Measurements from ENCODE around the gene PODXL.

PODXL gene

DNA sequence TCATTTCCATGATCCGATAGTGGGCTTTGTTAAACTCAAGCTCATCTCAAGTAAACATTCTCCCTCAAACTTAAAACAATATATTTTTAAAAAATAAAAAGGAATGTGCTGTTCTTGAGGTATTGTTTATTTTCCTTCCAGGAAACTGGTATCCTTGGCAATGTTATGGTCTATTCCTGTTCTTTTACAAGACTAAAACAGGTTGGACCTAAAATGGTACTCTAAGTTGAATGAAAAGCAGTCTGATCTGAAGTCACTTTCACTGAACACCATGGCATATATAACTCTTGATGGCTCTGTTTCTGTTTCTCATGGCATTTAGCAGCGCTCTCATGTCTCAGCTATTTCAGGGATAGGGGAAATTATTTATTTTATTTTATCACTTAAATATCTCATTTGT is 70.1 kb downstream of the PODXL start:
- TF ChIP-seq FOXP2 (optimal IDR thresholded peaks at IDR 0.05; ENCODE audit: borderline replicate concordance, extremely low read depth, extremely low read length, insufficient read depth) (no peak), POLR2AphosphoS5 (IDR thresholded peaks at IDR 0.05; ENCODE audit: low read depth, low read length) (no peak), SIN3A (IDR thresholded peaks at IDR 0.05; ENCODE audit: borderline replicate concordance, insufficient read depth, low read length) (no peak), TAF1 (IDR thresholded peaks at IDR 0.05; ENCODE audit: borderline replicate concordance, insufficient read depth, low read length) (no peak)
- TF ChIP-seq, protein P1, sequence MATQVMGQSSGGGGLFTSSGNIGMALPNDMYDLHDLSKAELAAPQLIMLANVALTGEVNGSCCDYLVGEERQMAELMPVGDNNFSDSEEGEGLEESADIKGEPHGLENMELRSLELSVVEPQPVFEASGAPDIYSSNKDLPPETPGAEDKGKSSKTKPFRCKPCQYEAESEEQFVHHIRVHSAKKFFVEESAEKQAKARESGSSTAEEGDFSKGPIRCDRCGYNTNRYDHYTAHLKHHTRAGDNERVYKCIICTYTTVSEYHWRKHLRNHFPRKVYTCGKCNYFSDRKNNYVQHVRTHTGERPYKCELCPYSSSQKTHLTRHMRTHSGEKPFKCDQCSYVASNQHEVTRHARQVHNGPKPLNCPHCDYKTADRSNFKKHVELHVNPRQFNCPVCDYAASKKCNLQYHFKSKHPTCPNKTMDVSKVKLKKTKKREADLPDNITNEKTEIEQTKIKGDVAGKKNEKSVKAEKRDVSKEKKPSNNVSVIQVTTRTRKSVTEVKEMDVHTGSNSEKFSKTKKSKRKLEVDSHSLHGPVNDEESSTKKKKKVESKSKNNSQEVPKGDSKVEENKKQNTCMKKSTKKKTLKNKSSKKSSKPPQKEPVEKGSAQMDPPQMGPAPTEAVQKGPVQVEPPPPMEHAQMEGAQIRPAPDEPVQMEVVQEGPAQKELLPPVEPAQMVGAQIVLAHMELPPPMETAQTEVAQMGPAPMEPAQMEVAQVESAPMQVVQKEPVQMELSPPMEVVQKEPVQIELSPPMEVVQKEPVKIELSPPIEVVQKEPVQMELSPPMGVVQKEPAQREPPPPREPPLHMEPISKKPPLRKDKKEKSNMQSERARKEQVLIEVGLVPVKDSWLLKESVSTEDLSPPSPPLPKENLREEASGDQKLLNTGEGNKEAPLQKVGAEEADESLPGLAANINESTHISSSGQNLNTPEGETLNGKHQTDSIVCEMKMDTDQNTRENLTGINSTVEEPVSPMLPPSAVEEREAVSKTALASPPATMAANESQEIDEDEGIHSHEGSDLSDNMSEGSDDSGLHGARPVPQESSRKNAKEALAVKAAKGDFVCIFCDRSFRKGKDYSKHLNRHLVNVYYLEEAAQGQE (IDR thresholded peaks at IDR 0.05; ENCODE audit: insufficient read depth in 1 of 2, low read depth in 2 of 2, low read length in 2 of 2): no peak

DNA sequence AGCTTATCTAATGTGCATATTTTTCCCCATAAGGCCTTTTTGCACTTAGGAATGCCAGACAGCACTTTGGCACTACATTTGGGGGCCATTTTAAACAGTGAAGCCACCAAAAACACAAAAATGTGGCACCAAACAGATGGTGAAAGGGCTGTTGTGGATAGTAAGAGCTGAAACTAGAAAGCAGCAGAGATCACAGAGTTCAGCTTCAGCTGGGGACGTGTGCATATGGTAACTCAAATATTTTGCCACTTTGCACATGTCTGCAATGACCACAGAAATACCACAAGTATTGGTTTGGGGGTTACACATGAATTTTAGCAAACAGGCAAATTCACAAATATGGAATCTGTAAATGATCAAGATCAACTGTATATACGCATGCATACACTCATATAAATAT is 72.8 kb downstream of the PODXL start:
- TF ChIP-seq SIN3A (IDR thresholded peaks at IDR 0.05; ENCODE audit: borderline replicate concordance, insufficient read depth, low read length): no peak
- TF ChIP-seq, protein P1 (IDR thresholded peaks at IDR 0.05; ENCODE audit: insufficient read depth in 1 of 2, low read depth in 2 of 2, low read length in 2 of 2): no peak
- no peak for TF ChIP-seq TAF1 (IDR thresholded peaks at IDR 0.05; ENCODE audit: borderline replicate concordance, insufficient read depth, low read length)
- no peak for TF ChIP-seq POLR2AphosphoS5 (IDR thresholded peaks at IDR 0.05; ENCODE audit: low read depth, low read length)
- TF ChIP-seq FOXP2 (optimal IDR thresholded peaks at IDR 0.05; ENCODE audit: borderline replicate concordance, extremely low read depth, extremely low read length, insufficient read depth): no peak

DNA sequence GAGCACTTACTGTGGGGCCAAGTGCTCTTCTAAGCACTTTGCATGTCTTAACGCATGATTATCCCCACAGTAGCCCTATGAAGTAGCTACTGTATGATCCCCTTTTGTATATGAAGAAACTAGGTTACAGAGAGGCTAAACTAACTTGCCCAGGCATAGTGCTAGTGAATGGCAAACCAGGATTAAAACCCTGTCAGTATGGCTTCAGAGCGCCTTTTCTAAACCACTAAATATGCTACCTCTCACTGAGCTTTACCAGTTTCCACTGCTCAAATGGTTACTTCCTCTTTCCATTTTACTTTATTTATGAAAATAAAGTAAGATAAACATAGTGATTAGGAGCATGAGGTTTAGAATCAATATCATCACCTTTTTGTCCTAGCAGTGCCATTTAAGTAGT is 73.6 kb downstream of the PODXL start:
- no peak for TF ChIP-seq SIN3A (IDR thresholded peaks at IDR 0.05; ENCODE audit: borderline replicate concordance, insufficient read depth, low read length)
- no peak for TF ChIP-seq TAF1 (IDR thresholded peaks at IDR 0.05; ENCODE audit: borderline replicate concordance, insufficient read depth, low read length)
- TF ChIP-seq, protein P1 (IDR thresholded peaks at IDR 0.05; ENCODE audit: insufficient read depth in 1 of 2, low read depth in 2 of 2, low read length in 2 of 2): no peak
- no peak for TF ChIP-seq POLR2AphosphoS5 (IDR thresholded peaks at IDR 0.05; ENCODE audit: low read depth, low read length)
- TF ChIP-seq FOXP2 (optimal IDR thresholded peaks at IDR 0.05; ENCODE audit: borderline replicate concordance, extremely low read depth, extremely low read length, insufficient read depth): no peak

DNA sequence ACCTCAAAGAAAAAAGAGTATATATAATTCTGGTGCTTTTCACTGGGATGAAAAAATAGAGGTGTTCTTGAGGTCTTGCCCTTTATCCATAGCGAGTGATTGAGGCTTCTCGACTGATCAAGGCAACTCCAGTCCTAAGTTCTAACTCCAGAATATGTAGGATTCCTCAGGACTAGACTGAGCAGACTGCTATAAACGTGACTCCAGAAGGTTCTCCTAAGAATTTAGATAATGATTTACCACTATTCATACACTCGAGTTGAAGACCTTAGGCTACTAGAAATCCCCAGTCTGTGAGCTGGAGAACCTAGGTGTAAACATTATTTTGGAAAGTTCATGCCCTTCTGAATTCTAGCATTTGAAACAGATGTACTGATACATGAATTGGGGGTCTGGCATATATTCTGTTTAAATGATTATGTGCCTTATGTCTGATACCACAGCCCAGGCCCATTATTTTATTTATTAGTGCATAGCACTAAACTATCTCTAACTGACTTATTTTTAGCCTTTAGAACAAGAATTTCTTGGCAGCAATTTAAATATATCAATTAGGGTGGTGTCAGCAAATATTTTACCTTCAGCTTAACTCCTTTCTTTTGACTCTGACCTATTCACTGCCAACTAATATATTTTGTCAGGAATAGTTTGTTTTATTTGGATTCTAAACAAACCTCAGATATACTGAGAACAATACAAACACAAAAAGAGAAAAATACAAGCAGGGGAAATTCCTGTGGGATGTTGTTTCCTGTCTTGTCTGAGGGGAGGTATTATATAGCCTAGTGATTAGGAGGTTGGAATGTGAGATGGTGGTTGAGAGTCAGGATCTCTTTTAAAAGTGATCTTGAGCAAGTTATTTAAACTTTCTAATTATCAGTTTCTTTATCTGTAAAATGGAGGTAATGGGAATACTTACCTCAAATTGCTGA is 75.8 kb downstream of the PODXL start:
- no peak for TF ChIP-seq FOXP2 (optimal IDR thresholded peaks at IDR 0.05; ENCODE audit: borderline replicate concordance, extremely low read depth, extremely low read length, insufficient read depth)
- TF ChIP-seq SIN3A (IDR thresholded peaks at IDR 0.05; ENCODE audit: borderline replicate concordance, insufficient read depth, low read length): no peak

DNA sequence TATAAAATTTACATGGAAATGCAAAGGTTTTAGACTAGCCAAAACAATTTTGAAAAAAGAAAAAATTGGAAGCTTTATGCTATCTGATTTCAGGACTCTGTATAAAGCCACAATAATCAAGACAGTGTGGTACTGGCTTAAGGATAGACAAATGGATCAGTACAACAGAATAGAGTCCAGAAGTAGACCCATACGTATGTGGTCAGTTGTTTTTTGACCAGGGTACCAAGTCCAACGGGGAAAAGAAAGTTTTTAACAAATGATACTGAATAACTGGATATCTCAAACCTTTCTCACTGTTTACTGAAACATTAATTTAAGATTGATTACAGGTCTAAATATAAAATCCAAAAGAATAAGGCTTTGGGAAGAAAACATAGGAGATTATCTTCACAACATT is 79.7 kb downstream of the PODXL start:
- TF ChIP-seq POLR2AphosphoS5 (IDR thresholded peaks at IDR 0.05; ENCODE audit: low read depth, low read length) (no peak), SIN3A (IDR thresholded peaks at IDR 0.05; ENCODE audit: borderline replicate concordance, insufficient read depth, low read length) (no peak), FOXP2 (optimal IDR thresholded peaks at IDR 0.05; ENCODE audit: borderline replicate concordance, extremely low read depth, extremely low read length, insufficient read depth) (no peak), TAF1 (IDR thresholded peaks at IDR 0.05; ENCODE audit: borderline replicate concordance, insufficient read depth, low read length) (no peak)
- TF ChIP-seq, protein P1 (IDR thresholded peaks at IDR 0.05; ENCODE audit: insufficient read depth in 1 of 2, low read depth in 2 of 2, low read length in 2 of 2): no peak
